Glomerular visceral epithelial cell (primary cell): ENCODE data around the gene INO80E.

Experiments
- DNase-seq: peaks from one replicate; pipeline ENCODE4 v3.0.0-alpha.2; 2016; ENCODE audit errors: extremely low spot score

INO80E gene

GRCh38 chr16:29975811-29976511 is 20.1 kb upstream of the INO80E start:
- no peak for DNase-seq

- no peak for DNase-seq
Measured at GRCh38 chr16:29977063-29977825, 18.8 kb upstream of the INO80E start.

DNA sequence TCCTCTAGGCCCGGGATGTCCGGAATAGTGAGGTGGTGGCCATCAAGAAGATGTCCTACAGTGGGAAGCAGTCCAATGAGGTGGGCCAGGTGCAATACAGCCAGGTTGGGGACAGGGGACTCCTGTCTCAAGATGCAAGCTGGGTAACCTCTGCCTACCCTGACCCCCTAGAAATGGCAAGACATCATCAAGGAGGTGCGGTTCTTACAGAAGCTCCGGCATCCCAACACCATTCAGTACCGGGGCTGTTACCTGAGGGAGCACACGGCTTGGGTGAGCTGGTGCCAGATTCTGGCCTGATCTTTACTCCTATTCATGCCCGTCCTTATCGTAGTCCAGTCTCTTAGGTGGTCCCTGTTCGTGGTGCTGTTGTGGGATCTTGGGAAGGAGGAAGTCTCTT is 18.0 kb upstream of the INO80E start:
- DNase-seq, result no peak

- DNase-seq, result no peak
Measured at GRCh38 chr16:29978564-29979270, 17.3 kb upstream of the INO80E start.

DNA sequence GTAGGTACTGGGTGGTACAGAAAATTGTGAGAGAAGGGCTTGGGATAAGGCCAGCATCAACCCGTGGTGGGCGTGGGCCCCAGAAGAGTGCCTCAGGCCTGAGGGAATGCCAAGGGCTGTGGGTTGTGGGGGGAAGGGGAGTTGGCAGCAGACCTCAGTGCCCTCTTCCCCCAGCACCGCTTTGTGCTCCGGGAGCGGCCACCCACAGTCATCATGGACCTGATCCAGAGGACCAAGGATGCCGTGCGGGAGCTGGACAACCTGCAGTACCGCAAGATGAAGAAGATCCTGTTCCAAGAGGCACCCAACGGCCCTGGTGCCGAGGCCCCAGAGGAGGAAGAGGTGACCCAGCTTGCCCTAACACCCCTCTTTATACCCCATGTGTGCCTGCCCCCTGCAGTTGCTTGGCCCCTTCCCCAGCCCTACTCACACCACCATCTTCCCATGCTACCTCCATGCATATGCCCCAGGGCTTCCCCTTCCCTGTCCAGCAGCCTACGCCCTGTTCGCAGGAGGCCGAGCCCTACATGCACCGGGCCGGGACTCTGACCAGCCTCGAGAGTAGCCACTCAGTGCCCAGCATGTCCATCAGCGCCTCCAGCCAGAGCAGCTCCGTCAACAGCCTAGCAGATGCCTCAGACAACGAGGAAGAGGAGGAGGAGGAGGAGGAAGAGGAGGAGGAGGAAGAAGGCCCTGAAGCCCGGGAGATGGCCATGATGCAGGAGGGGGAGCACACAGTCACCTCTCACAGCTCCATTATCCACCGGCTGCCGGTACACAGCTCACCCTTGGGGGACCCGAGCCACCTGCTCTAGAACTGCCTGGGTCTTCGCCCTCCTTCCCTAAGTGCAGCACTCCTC is 13.3 kb upstream of the INO80E start:
- no peak for DNase-seq

DNA sequence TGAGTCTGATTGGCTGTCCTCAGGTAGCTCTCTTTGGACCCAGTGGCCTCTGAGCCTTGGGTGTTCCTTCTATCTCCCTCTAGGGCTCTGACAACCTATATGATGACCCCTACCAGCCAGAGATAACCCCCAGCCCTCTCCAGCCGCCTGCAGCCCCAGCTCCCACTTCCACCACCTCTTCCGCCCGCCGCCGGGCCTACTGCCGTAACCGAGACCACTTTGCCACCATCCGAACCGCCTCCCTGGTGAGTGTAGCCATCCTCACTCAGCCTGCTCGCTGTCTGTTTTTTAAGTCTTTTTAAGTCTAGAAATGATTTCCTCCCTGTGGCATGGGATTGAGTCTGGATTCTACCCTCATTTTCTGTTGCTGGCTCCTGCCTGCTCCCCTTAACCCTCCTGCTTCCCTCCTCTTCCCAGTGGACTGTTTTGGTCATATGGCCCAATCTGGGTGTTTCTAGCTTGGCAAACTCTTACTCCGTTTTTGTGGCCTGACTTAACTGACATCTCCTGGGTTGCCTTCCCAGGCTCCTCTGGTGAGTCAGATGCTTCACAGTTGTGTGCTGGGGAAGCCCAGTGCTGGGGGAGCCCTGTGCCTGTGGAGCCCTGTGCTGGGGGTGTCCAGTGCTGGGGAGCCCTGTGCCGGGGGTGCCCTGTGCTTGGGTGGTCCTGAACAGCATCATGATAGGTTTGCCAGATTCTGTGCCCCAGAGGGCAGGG is 12.5 kb upstream of the INO80E start:
- no peak for DNase-seq

DNA sequence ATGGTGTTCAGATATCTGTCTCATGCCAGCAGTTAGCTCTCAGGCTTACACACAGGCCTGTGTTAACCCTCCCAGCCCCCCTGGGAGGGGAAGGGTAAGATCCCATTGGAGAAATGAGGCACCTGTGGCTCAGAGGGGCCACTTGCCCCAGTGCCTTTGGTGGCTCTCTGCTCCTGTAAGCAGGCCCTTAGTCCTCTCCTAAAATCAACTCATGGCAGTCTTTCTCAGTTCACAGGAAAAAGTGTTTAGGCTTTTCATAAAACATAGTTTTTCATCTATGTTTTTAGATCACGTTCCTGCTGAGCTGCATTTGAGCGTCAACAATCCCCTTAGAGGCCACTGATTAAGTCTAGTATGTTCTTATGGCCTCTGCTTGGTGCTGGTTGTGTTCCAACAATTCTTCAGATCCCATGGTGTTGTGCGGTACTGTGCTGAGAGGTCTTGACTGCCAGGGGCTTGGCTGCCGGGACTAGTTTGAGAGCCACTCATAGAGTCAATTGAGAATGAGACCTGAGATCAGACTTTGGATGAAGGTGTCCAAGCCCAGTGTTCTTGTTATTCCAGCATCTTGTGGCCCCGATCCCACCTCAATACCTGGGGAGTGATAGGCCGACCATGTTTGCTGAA is 11.8 kb upstream of the INO80E start:
- no peak for DNase-seq

- DNase-seq, result no peak
Measured at GRCh38 chr16:29984764-29985147, 11.3 kb upstream of the INO80E start.

DNA sequence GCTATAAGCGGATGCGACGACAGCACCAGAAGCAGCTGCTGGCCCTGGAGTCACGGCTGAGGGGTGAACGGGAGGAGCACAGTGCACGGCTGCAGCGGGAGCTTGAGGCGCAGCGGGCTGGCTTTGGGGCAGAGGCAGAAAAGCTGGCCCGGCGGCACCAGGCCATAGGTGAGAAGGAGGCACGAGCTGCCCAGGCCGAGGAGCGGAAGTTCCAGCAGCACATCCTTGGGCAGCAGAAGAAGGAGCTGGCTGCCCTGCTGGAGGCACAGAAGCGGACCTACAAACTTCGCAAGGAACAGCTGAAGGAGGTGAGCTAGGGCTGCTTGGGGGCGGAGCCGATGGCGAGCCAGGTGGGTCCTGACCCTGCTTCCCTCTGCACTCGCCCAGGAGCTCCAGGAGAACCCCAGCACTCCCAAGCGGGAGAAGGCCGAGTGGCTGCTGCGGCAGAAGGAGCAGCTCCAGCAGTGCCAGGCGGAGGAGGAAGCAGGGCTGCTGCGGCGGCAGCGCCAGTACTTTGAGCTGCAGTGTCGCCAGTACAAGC is 10.7 kb upstream of the INO80E start:
- no peak for DNase-seq

- DNase-seq, result no peak
Measured at GRCh38 chr16:29986231-29986630, 9.8 kb upstream of the INO80E start.

DNA sequence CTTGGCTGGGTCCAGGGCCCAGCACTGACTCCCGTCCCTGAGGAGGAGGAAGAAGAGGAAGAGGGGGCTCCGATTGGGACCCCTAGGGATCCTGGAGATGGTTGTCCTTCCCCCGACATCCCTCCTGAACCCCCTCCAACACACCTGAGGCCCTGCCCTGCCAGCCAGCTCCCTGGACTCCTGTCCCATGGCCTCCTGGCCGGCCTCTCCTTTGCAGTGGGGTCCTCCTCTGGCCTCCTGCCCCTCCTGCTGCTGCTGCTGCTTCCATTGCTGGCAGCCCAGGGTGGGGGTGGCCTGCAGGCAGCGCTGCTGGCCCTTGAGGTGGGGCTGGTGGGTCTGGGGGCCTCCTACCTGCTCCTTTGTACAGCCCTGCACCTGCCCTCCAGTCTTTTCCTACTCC is 9.1 kb upstream of the INO80E start:
- DNase-seq, result no peak

DNA sequence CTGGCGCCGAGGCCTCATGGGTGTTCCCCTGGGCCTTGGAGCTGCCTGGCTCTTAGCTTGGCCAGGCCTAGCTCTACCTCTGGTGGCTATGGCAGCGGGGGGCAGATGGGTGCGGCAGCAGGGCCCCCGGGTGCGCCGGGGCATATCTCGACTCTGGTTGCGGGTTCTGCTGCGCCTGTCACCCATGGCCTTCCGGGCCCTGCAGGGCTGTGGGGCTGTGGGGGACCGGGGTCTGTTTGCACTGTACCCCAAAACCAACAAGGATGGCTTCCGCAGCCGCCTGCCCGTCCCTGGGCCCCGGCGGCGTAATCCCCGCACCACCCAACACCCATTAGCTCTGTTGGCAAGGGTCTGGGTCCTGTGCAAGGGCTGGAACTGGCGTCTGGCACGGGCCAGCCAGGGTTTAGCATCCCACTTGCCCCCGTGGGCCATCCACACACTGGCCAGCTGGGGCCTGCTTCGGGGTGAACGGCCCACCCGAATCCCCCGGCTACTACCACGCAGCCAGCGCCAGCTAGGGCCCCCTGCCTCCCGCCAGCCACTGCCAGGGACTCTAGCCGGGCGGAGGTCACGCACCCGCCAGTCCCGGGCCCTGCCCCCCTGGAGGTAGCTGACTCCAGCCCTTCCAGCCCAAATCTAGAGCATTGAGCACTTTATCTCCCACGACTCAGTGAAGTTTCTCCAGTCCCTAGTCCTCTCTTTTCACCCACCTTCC is 8.5 kb upstream of the INO80E start:
- no peak for DNase-seq

GRCh38 chr16:29988346-29989075 is 7.5 kb upstream of the INO80E start:
- DNase-seq, result no peak

- DNase-seq, result no peak
Measured at GRCh38 chr16:29989111-29989858, 6.8 kb upstream of the INO80E start.

- no peak for DNase-seq
Measured at GRCh38 chr16:29990034-29990433, 6.0 kb upstream of the INO80E start.

GRCh38 chr16:29990883-29991570 is 5.0 kb upstream of the INO80E start:
- DNase-seq, result no peak

DNA sequence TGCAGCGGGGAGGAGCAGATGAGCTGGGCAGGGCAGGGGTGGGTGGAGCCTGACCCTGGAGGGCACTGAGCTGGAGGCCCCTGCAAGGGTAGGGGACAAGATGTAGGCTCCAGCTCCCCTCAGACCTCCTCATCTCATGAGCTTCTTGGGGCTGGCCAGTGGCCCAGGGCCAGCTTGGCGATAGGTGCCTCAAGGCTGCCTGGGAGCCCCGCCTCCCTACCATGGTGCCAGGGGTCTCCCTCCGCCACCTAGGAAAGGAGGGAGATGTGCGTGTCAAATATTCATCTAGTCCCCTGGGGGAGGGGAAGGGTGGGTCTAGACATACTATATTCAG is 4.5 kb upstream of the INO80E start:
- DNase-seq, result no peak
